Parathyroid adenoma (tissue), 2 donors: Measurements from ENCODE around the gene ID1.

Experiments used
- H2AFZ ChIP-seq: fragments of 300-600 bp; sonication (generic); one replicate; pipeline ENCODE4 v1.7.0; 2017; ENCODE audit warnings: antibody characterized with exemption, mild to moderate bottlenecking
- H3K27ac ChIP-seq: fragments of 300-600 bp; sonication (generic); one replicate; pipeline ENCODE4 v1.7.0; 2017
- H3K27me3 ChIP-seq: fragments of 300-600 bp; sonication (generic); one replicate; pipeline ENCODE4 v1.7.0; 2017; ENCODE audit warnings: low read length; ENCODE audit not compliant: control insufficient read depth, insufficient read depth
- H3K36me3 ChIP-seq: fragments of 300-600 bp; sonication (generic); one replicate; pipeline ENCODE4 v1.7.0; 2017; ENCODE audit warnings: low read length; ENCODE audit not compliant: control insufficient read depth, insufficient read depth
- H3K4me1 ChIP-seq: fragments of 300-600 bp; sonication (generic); one replicate; pipeline ENCODE4 v1.7.0; 2017; ENCODE audit warnings: control low read depth
- H3K4me2 ChIP-seq: fragments of 300-600 bp; sonication (generic); one replicate; pipeline ENCODE4 v1.7.0; 2017; ENCODE audit warnings: low read length
- H3K4me3 ChIP-seq: fragments of 300-600 bp; sonication (generic); one replicate; pipeline ENCODE4 v1.7.0; 2017; ENCODE audit warnings: low read depth, low read length
- H3K79me2 ChIP-seq: fragments of 300-600 bp; sonication (generic); one replicate; pipeline ENCODE4 v1.7.0; 2017; ENCODE audit warnings: control low read depth
- H3K9ac ChIP-seq: fragments of 300-600 bp; sonication (generic); one replicate; pipeline ENCODE4 v1.7.0; 2017; ENCODE audit warnings: mild to moderate bottlenecking
- H3K9me3 ChIP-seq: fragments of 300-600 bp; sonication (generic); one replicate; pipeline ENCODE4 v1.7.0; 2017; ENCODE audit warnings: low read length; ENCODE audit not compliant: control insufficient read depth
- CTCF ChIP-seq: fragments of 300-600 bp; sonication (generic); IDR thresholded peaks from one replicate; pipeline ENCODE4 v1.7.0; 2017; ENCODE audit warnings: antibody characterized with exemption, mild to moderate bottlenecking
- donor health status: primary hyperparathyroidism.

Gene ID1

GRCh38 chr20:31597481-31597855 is 7.6 kb upstream of the ID1 start:
- H3K36me3 ChIP-seq: no peaks in the 10 kb centered on the region
- no peak overlapping the region for H3K4me3 ChIP-seq
- no peaks in the 10 kb centered on the region for H3K27me3 ChIP-seq
- no peak overlapping the region for H3K9ac ChIP-seq
- no peak overlapping the region for H3K27ac ChIP-seq
- TF ChIP-seq CTCF: no peak
- H3K4me2 ChIP-seq: no peak overlapping the region
- no peaks in the 10 kb centered on the region for H3K9me3 ChIP-seq
- no peaks in the 10 kb centered on the region for H3K79me2 ChIP-seq
- no peaks in the 10 kb centered on the region for H3K4me1 ChIP-seq
- H2AFZ ChIP-seq: no peak overlapping the region

GRCh38 chr20:31602431-31602778 is 2.7 kb upstream of the ID1 start:
- no peaks in the 10 kb centered on the region for H3K9me3 ChIP-seq
- no peaks in the 10 kb centered on the region for H3K36me3 ChIP-seq
- no peak overlapping the region for H2AFZ ChIP-seq
- H3K4me1 ChIP-seq: peaks cover 7% of the 10 kb centered on the region
- no peaks in the 10 kb centered on the region for H3K79me2 ChIP-seq
- no peak overlapping the region for H3K4me2 ChIP-seq
- H3K27ac ChIP-seq: no peak overlapping the region
- TF ChIP-seq CTCF: no peak
- no peak overlapping the region for H3K9ac ChIP-seq
- no peaks in the 10 kb centered on the region for H3K27me3 ChIP-seq
- H3K4me3 ChIP-seq: no peak overlapping the region

GRCh38 chr20:31602779-31603441 is 2.2 kb upstream of the ID1 start:
- no peak overlapping the region for H3K4me3 ChIP-seq
- no peaks in the 10 kb centered on the region for H3K9me3 ChIP-seq
- TF ChIP-seq CTCF: no peak
- H2AFZ ChIP-seq: no peak overlapping the region
- H3K79me2 ChIP-seq: no peaks in the 10 kb centered on the region
- H3K4me2 ChIP-seq: no peak overlapping the region
- H3K36me3 ChIP-seq: no peaks in the 10 kb centered on the region
- no peak overlapping the region for H3K9ac ChIP-seq
- no peaks in the 10 kb centered on the region for H3K27me3 ChIP-seq
- H3K4me1 ChIP-seq: peaks cover 7% of the 10 kb centered on the region
- H3K27ac ChIP-seq: peak overlapping the region; percentile 43

GRCh38 chr20:31603822-31604566 is 1.1 kb upstream of the ID1 start:
- H3K9me3 ChIP-seq: no peaks in the 10 kb centered on the region
- H3K27me3 ChIP-seq: no peaks in the 10 kb centered on the region
- H3K79me2 ChIP-seq: no peaks in the 10 kb centered on the region
- H3K4me2 ChIP-seq: peak overlapping the region; percentile 77
- TF ChIP-seq CTCF: no peak
- peak overlapping the region; percentile 68 for H3K4me3 ChIP-seq
- no peaks in the 10 kb centered on the region for H3K36me3 ChIP-seq
- H2AFZ ChIP-seq: peak overlapping the region; percentile 6
- peak overlapping the region; percentile 80 for H3K27ac ChIP-seq
- H3K9ac ChIP-seq: no peak overlapping the region
- peaks cover 7% of the 10 kb centered on the region for H3K4me1 ChIP-seq
